H1 (cell line): ENCODE measurements around the gene HTRA1. TPM values are rescaled to one million over a fixed set of nuclear protein-coding genes. Genes with fewer than 3 reads are reported as not detected.

Source experiments
- CTCF ChIA-PET: fragments of 300-600 bp; sonication (Branson Sonifier 250); formaldehyde crosslinking; loops from one replicate; lab custom pipeline; 2021; ENCODE audit not compliant: partially characterized antibody; lab: Charles Lee
- POLR2A ChIA-PET: fragments of 300-600 bp; sonication (Branson Sonifier 250); formaldehyde crosslinking; loops from one replicate; lab custom pipeline; 2021; ENCODE audit warnings: inconsistent platforms; ENCODE audit not compliant: partially characterized antibody; lab: Charles Lee
- DNase-seq, 2 experiments: peaks; one replicate each; pipeline versions ENCODE4 v3.0.0 to v3.0.0-alpha.2; 2010 to 2022; ENCODE audit warnings: low spot score in 2 of 2, low read depth in 1 of 2, mixed read lengths in 1 of 2
- FAIRE-seq: peaks from 2 replicates; lab custom pipeline; 2011; peaks lifted over from hg19 to GRCh38; lab: Jason Lieb, UNC
- H2AFZ ChIP-seq: 2 replicates; pipeline ENCODE4 v1.8.1; 2012; ENCODE audit warnings: low read length, inconsistent platforms
- H2AK5ac ChIP-seq: 2 replicates; pipeline ENCODE4 v1.6.1; 2013; ENCODE audit warnings: low read depth, low read length
- H2BK120ac ChIP-seq: replicated peaks from 2 replicates; pipeline ENCODE3; 2013; ENCODE audit warnings: low read depth, low read length, inconsistent platforms
- H2BK12ac ChIP-seq: 2 replicates; pipeline ENCODE4 v1.6.1; 2013; ENCODE audit warnings: low read depth, low read length
- H2BK15ac ChIP-seq: 2 replicates; pipeline ENCODE4 v1.6.1; 2013; ENCODE audit warnings: low read length
- H2BK20ac ChIP-seq: 2 replicates; pipeline ENCODE4 v1.6.1; 2013; ENCODE audit warnings: low read length
- H2BK5ac ChIP-seq: 2 replicates; pipeline ENCODE4 v1.6.1; 2013; ENCODE audit warnings: low read depth, low read length
- H3K14ac ChIP-seq: 2 replicates; pipeline ENCODE4 v1.6.1; 2013; ENCODE audit warnings: inconsistent platforms; ENCODE audit not compliant: insufficient read length
- H3K18ac ChIP-seq: 2 replicates; pipeline ENCODE4 v1.6.1; 2013; ENCODE audit warnings: low read length; ENCODE audit errors: extremely low read depth
- H3K23ac ChIP-seq: 2 replicates; pipeline ENCODE4 v1.6.1; 2013; ENCODE audit warnings: inconsistent platforms; ENCODE audit not compliant: insufficient read length
- H3K23me2 ChIP-seq: 2 replicates; pipeline ENCODE4 v1.6.1; 2013; ENCODE audit warnings: low read depth, low read length
- H3K27ac ChIP-seq: 2 replicates; pipeline ENCODE4 v1.6.1; 2011; ENCODE audit warnings: low read depth, low read length, inconsistent platforms
- H3K27me3 ChIP-seq, 4 experiments: replicated peaks in 1 of 4; 1 replicate in 1 of 4; 2 replicates in 3 of 4; pipeline versions ENCODE4 v1.6.1 to v1.8.1; 2011 to 2013; ENCODE audit warnings: low read length in 3 of 4, mild to moderate bottlenecking in 3 of 4, inconsistent platforms in 2 of 4, mixed read lengths in 2 of 4, moderate library complexity in 1 of 4; ENCODE audit not compliant: control insufficient read depth in 3 of 4, insufficient read depth in 3 of 4; ENCODE audit errors: extremely low read depth in 1 of 4
- H3K36me3 ChIP-seq, 4 experiments: 2 replicates each; pipeline versions ENCODE4 v1.6.1 to v1.8.1; 2011 to 2013; ENCODE audit warnings: mild to moderate bottlenecking in 4 of 4, low read length in 3 of 4, moderate library complexity in 2 of 4, control low read depth in 1 of 4, inconsistent platforms in 1 of 4; ENCODE audit not compliant: insufficient read depth in 4 of 4, control insufficient read depth in 2 of 4
- H3K4ac ChIP-seq: replicated peaks from 2 replicates; pipeline ENCODE3; 2013; ENCODE audit warnings: low read length, low read depth, mixed read lengths, inconsistent platforms; ENCODE audit not compliant: insufficient read length
- H3K4me1 ChIP-seq, 4 experiments: replicated peaks in 1 of 4; 1 replicate in 1 of 4; 2 replicates in 3 of 4; pipeline versions ENCODE4 v1.6.1 to v1.8.1; 2011 to 2013; ENCODE audit warnings: low read length in 3 of 4, inconsistent platforms in 2 of 4, mixed read lengths in 1 of 4; ENCODE audit not compliant: insufficient read depth in 4 of 4, control insufficient read depth in 3 of 4
- H3K4me2 ChIP-seq, 2 experiments: 2 replicates each; pipeline versions ENCODE4 v1.6.1 to v1.8.1; 2011 to 2013; ENCODE audit warnings: low read depth in 2 of 2, low read length in 2 of 2, control low read depth in 1 of 2, inconsistent platforms in 1 of 2, mild to moderate bottlenecking in 1 of 2; ENCODE audit not compliant: insufficient read depth in 1 of 2
- H3K4me3 ChIP-seq, 4 experiments: fragments of 200-600, 300-600 bp in 1 of 4; sonication (generic), shearing (Covaris generic), sonication (Bioruptor Twin) in 1 of 4; 2 replicates each; pipeline versions ENCODE4 v1.5.1 to v1.8.1; 2011 to 2016; ENCODE audit warnings: low read length in 4 of 4, low read depth in 3 of 4, control low read depth in 2 of 4, inconsistent platforms in 2 of 4, mild to moderate bottlenecking in 2 of 4, mixed read lengths in 1 of 4, moderate library complexity in 1 of 4; ENCODE audit not compliant: insufficient read depth in 2 of 4; ENCODE audit errors: extremely low read depth in 1 of 4
- H3K56ac ChIP-seq: replicated peaks from 2 replicates; pipeline ENCODE3; 2013; ENCODE audit warnings: low read depth, mild to moderate bottlenecking, mixed read lengths, low read length, inconsistent platforms; ENCODE audit not compliant: insufficient read length
- H3K79me1 ChIP-seq: 2 replicates; pipeline ENCODE4 v1.6.1; 2013; ENCODE audit warnings: low read depth, low read length, control low read depth
- H3K79me2 ChIP-seq, 2 experiments: 2 replicates each; pipeline versions ENCODE4 v1.6.1 to v1.8.1; 2012 to 2013; ENCODE audit warnings: low read length in 2 of 2, mild to moderate bottlenecking in 2 of 2, inconsistent platforms in 1 of 2; ENCODE audit not compliant: insufficient read depth in 2 of 2, control insufficient read depth in 1 of 2
- H3K9ac ChIP-seq, 4 experiments: replicated peaks in 1 of 4; 1 replicate in 1 of 4; 2 replicates in 3 of 4; pipeline versions ENCODE4 v1.6.1 to v1.8.1; 2011 to 2013; ENCODE audit warnings: low read depth in 3 of 4, low read length in 3 of 4, control low read depth in 2 of 4, mild to moderate bottlenecking in 2 of 4, moderate library complexity in 2 of 4, inconsistent platforms in 1 of 4; ENCODE audit errors: extremely low read depth in 1 of 4
- H3K9me3 ChIP-seq, 2 experiments: 2 replicates each; pipeline versions ENCODE4 v1.6.1 to v1.8.1; 2012 to 2013; ENCODE audit warnings: mild to moderate bottlenecking in 2 of 2, moderate library complexity in 2 of 2, control low read depth in 1 of 2, inconsistent platforms in 1 of 2, low read depth in 1 of 2, low read length in 1 of 2, mixed read lengths in 1 of 2; ENCODE audit not compliant: insufficient read depth in 2 of 2
- H4K20me1 ChIP-seq, 2 experiments: replicated peaks in 1 of 2; 2 replicates each; pipeline versions ENCODE3 to v1.8.1; 2011 to 2013; ENCODE audit warnings: inconsistent platforms in 2 of 2, low read length in 2 of 2, mild to moderate bottlenecking in 1 of 2; ENCODE audit not compliant: insufficient read depth in 2 of 2, control insufficient read depth in 1 of 2
- H4K5ac ChIP-seq: 2 replicates; pipeline ENCODE4 v1.6.1; 2013; ENCODE audit warnings: low read length, low read depth, mixed read lengths, inconsistent platforms; ENCODE audit not compliant: insufficient read length
- H4K8ac ChIP-seq: 2 replicates; pipeline ENCODE4 v1.8.0; 2013; ENCODE audit warnings: mild to moderate bottlenecking, moderate library complexity, low read length, inconsistent platforms; ENCODE audit not compliant: insufficient read depth; ENCODE audit errors: extremely low read depth
- H4K91ac ChIP-seq: replicated peaks from 2 replicates; pipeline ENCODE3; 2013; ENCODE audit warnings: low read length, mixed read lengths, inconsistent platforms; ENCODE audit not compliant: insufficient read length
- ASH2L ChIP-seq: fragments of 200-600, 300-600 bp; sonication (generic); IDR thresholded peaks from one replicate; pipeline ENCODE4 v1.7.1; 2017; ENCODE audit warnings: low read length
- BCL11A ChIP-seq, 2 experiments: IDR thresholded peaks; one replicate each; pipeline ENCODE4 v1.6.1; 2011; ENCODE audit warnings: low read depth in 2 of 2, low read length in 2 of 2, mild to moderate bottlenecking in 2 of 2
- CTBP2 ChIP-seq: IDR thresholded peaks from 2 replicates; pipeline ENCODE4 v1.7.0; 2011; ENCODE audit warnings: borderline replicate concordance, mild to moderate bottlenecking, moderate library complexity, mixed read lengths, low read length; ENCODE audit not compliant: insufficient read depth, insufficient read length
- GABPA ChIP-seq: IDR thresholded peaks from 2 replicates; pipeline ENCODE4 v1.6.1; 2011; ENCODE audit warnings: mild to moderate bottlenecking, low read length, moderate library complexity, borderline replicate concordance; ENCODE audit not compliant: insufficient read depth
- TCF12 ChIP-seq: IDR thresholded peaks from 2 replicates; pipeline ENCODE4 v1.6.1; 2011; ENCODE audit warnings: low read depth, mild to moderate bottlenecking, low read length
- YY1 ChIP-seq: IDR thresholded peaks from 2 replicates; pipeline ENCODE4 v1.6.1; 2011; ENCODE audit warnings: low read depth, mild to moderate bottlenecking, low read length
- WGBS, 2 experiments: shearing (Covaris generic) in 1 of 2; methylation state at CpG; one replicate each; pipeline versions ENCODE4 v1.1.6 to v1.1.7; 2013 to 2015; ENCODE audit warnings: low lambda C conversion rate in 2 of 2, mixed read lengths in 2 of 2, inconsistent platforms in 1 of 2, low coverage in 1 of 2, missing lambda C conversion rate in 1 of 2; ENCODE audit not compliant: insufficient replicate concordance in 2 of 2, insufficient coverage in 1 of 2, insufficient read length in 1 of 2; ENCODE audit errors: extremely low coverage in 1 of 2, missing lambda C conversion rate in 1 of 2; 5-methylcytosine and 5-hydroxymethylcytosine counted together
- polyA plus RNA-seq, 7 experiments: library from polyadenylated mRNA; depleted of rRNA in 3 of 7; stranded (reverse) in 5 of 7; unstranded in 2 of 7; fragments of >200 nt in 5 of 7; fragments of 200-250 nt in 2 of 7; gene quantifications; 1 replicate in 5 of 7; 2 replicates in 1 of 7; 4 replicates in 1 of 7; pipeline versions ENCODE4 v1.2.1 to v1.2.3, GENCODE V29; 2011 to 2013; ENCODE audit warnings: missing spikeins in 2 of 7, mixed read lengths in 2 of 7
- total RNA-seq: library from RNA; stranded (reverse); fragmentation: NEBNext Ultra II Directional; extraction: Animal tissue kit (Norgen Biotek cat#: 25700); gene quantifications from 2 replicates; pipeline ENCODE4 v1.2.1, GENCODE V29; 2021
- TF ChIP-seq, protein P1 (sequence below): IDR thresholded peaks from 2 replicates; pipeline ENCODE4 v1.6.1; 2012; ENCODE audit warnings: low read length, inconsistent platforms

The HTRA1 gene
- total and polyA plus RNA-seq, 2 of the 8 experiments (the other 6 are each of a cell fraction or from before 2014, with no cell fraction given), result 15.8 to 20.1 TPM

DNA sequence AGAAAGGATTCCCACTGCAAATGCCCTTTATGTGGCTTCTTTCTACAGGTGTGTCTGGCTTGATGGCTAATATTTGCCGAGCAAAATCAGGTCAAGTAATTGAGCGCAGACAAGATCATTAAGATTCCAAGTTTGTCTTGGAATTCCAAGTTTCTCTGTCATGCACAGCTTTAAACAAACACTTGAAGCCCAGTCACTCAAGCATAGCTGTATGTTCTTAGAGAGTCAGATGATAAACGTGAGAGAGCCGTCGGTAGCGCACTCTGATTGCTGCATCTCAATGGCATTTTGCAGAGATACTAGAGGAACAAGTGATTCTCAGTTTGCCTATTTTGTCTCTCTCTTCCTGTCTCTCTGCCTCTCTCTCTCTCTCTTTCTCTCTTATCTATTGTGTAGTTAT, 99.9 kb downstream of the HTRA1 start:
- H2BK12ac ChIP-seq, result no peak overlapping the region
- DNase-seq (no peak), FAIRE-seq (no peak)
- no peak overlapping the region for H3K27ac ChIP-seq
- 0 out of 2 replicates have a peak, but pooled peaks cover 2% of the 10 kb centered on the region for H3K23me2 ChIP-seq
- H2BK15ac ChIP-seq, result no peak overlapping the region
- H2BK5ac ChIP-seq, result no peak overlapping the region
- no peak overlapping the region for H3K4ac ChIP-seq
- no peaks in the 10 kb centered on the region for H3K79me2 ChIP-seq
- no peak overlapping the region for H3K14ac ChIP-seq
- peaks cover 0 to 5% (median 2%) of the 10 kb centered on the region in 4 experiments; a peak in 4 of 7 replicates for H3K4me1 ChIP-seq
- H3K9ac ChIP-seq, result no peak overlapping the region
- H4K8ac ChIP-seq, result no peak overlapping the region
- no peak overlapping the region for H3K56ac ChIP-seq
- H3K4me3 ChIP-seq, result no peak overlapping the region
- H4K20me1 ChIP-seq, result no peaks in the 10 kb centered on the region
- ChIA-PET POLR2A (no interaction called here), CTCF (interaction anchor here (0.7 to 3.6 kb wide), 2 partner anchors 86 to 263 kb away, joined by 3 to 13 read pairs; no protein-coding TSS in a partner anchor)
- H2BK120ac ChIP-seq, result no peak overlapping the region
- WGBS, 2 experiments, result 83% methylated on average over 6 of the region's 6 CpGs; no CpG with 5 or more reads in 1 of the 2 experiments
- H2BK20ac ChIP-seq, result no peak overlapping the region
- no peak overlapping the region for H4K5ac ChIP-seq
- no peak overlapping the region for H2AK5ac ChIP-seq
- H4K91ac ChIP-seq, result no peak overlapping the region
- 0 out of 2 replicates have a peak overlapping the region, but pooled peaks have one; percentile 27 for H2AFZ ChIP-seq
- no peak overlapping the region for H3K4me2 ChIP-seq
- H3K18ac ChIP-seq, result no peak overlapping the region
- H3K27me3 ChIP-seq, result no peaks in the 10 kb centered on the region
- H3K36me3 ChIP-seq, result no peaks in the 10 kb centered on the region
- H3K79me1 ChIP-seq, result no peaks in the 10 kb centered on the region
- H3K9me3 ChIP-seq, result no peaks in the 10 kb centered on the region
- H3K23ac ChIP-seq, result no peak overlapping the region
- TF ChIP-seq GABPA (no peak), CTBP2 (no peak), BCL11A (IDR thresholded peaks at IDR 0.05; ENCODE audit: low read depth in 2 of 2, low read length in 2 of 2) (no peak), ASH2L (no peak), YY1 (no peak), TCF12 (no peak)
- TF ChIP-seq, protein P1, sequence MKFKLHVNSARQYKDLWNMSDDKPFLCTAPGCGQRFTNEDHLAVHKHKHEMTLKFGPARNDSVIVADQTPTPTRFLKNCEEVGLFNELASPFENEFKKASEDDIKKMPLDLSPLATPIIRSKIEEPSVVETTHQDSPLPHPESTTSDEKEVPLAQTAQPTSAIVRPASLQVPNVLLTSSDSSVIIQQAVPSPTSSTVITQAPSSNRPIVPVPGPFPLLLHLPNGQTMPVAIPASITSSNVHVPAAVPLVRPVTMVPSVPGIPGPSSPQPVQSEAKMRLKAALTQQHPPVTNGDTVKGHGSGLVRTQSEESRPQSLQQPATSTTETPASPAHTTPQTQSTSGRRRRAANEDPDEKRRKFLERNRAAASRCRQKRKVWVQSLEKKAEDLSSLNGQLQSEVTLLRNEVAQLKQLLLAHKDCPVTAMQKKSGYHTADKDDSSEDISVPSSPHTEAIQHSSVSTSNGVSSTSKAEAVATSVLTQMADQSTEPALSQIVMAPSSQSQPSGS, result no peak
- TF ChIP-seq, all 59 proteins: peak for 0
